Adrenal gland (tissue), 19 donors: ENCODE measurements around the gene SSC5D. TPM values are rescaled to one million over a fixed set of nuclear protein-coding genes. Genes with fewer than 3 reads are reported as not detected.

Experiments used
- DNase-seq, 7 donors: peaks; one replicate each; pipeline ENCODE4 v3.0.0-alpha.2; 2019 to 2020
- H3K27ac ChIP-seq, 5 donors: fragments of 200-600 bp; sonication (generic) in 4 of 5; 1 replicate in 3 of 5; 2 replicates in 2 of 5; pipeline versions ENCODE4 v1.5.1 to v1.8.0; 2016 to 2020; ENCODE audit warnings: mild to moderate bottlenecking in 1 of 5
- H3K27me3 ChIP-seq: fragments of 200-600 bp; 2 replicates; pipeline ENCODE4 v1.8.0; 2021
- H3K36me3 ChIP-seq, 2 donors: fragments of 200-600 bp; replicated peaks in 1 of 2; 1 replicate in 1 of 2; 2 replicates in 1 of 2; pipeline versions ENCODE4 v1.5.1 to v1.8.0; 2018 to 2022
- H3K4me1 ChIP-seq, 2 donors: fragments of 200-600 bp; replicated peaks in 1 of 2; 1 replicate in 1 of 2; 2 replicates in 1 of 2; pipeline versions ENCODE4 v1.5.1 to v1.8.0; 2018 to 2021
- H3K4me3 ChIP-seq, 4 donors: fragments of 200-600 bp; sonication (generic) in 3 of 4; one replicate each; pipeline ENCODE4 v1.5.1; 2016 to 2018
- H3K9me3 ChIP-seq, 3 donors: fragments of 200-600 bp; sonication (generic) in 1 of 3; replicated peaks in 1 of 3; 1 replicate in 2 of 3; 2 replicates in 1 of 3; pipeline versions ENCODE4 v1.5.1 to v1.8.0; 2016 to 2021
- CTCF ChIP-seq, 6 experiments: fragments of 450-650 bp in 4 of 6; fragments of 200-600 bp in 2 of 6; sonication (generic) in 1 of 6; IDR thresholded peaks; 1 replicate in 5 of 6; 2 replicates in 1 of 6; pipeline versions ENCODE4 v1.5.1 to v1.8.0; 2016 to 2021; ENCODE audit warnings: antibody characterized with exemption in 6 of 6, mild to moderate bottlenecking in 2 of 6, moderate library complexity in 1 of 6
- POLR2A ChIP-seq, 2 donors: fragments of 450-650 bp; IDR thresholded peaks; one replicate each; pipeline ENCODE4 v1.6.1; 2017; ENCODE audit warnings: antibody characterized with exemption in 2 of 2, mild to moderate bottlenecking in 2 of 2, moderate library complexity in 1 of 2
- WGBS, 4 donors: extraction: QIAGEN DNeasy Blood & Tissue Kit in 2 of 4; methylation state at CpG; one replicate each; pipeline versions ENCODE4 v1.1.5 to v1.1.7; 2013 to 2017; 5-methylcytosine and 5-hydroxymethylcytosine counted together
- intact Hi-C, 2 donors: fragments of 100-400 bp; cut with DNase I; formaldehyde crosslinking; loops; one replicate each; pipeline versions ENCODE4 v1.14.1 to v1.15.0; 2022 to 2023
- long read RNA-seq, 10 donors: library from polyadenylated mRNA in 3 of 10; unstranded in 2 of 10; stranded (forward) in 1 of 10; transcript quantifications; one replicate each; pipeline ENCODE4 v2.0.0 and lab custom pipeline, GENCODE V29; 2021 to 2026
- polyA plus RNA-seq, 3 donors: library from polyadenylated mRNA; stranded (reverse); fragments of 200-250 nt in 2 of 3; fragments of 350-450 nt in 1 of 3; fragmentation: Illumina TruSeq in 1 of 3; extraction: RNeasy Lipid Tissue Mini Kit (QIAGEN cat#74804) in 1 of 3; gene quantifications; one replicate each; pipeline ENCODE4 v1.2.3, GENCODE V29; 2013 to 2014
- total RNA-seq, 9 donors: library from RNA; depleted of rRNA in 4 of 9; stranded (reverse); fragments of >200 nt in 4 of 9; fragments of 120-200 nt in 1 of 9; fragmentation: NEBNext Ultra II Directional in 1 of 9; extraction: Animal tissue kit (Norgen Biotek cat#: 25700) in 1 of 9; gene quantifications; one replicate each; pipeline versions ENCODE4 v1.1.0 to v1.2.4, GENCODE V29; 2013 to 2023
- donor health status: healthy with polysubstance abuse.
- donor health status: Bipolar disorder and iron deficiency.
- donor health status: DM: yes; HTN: yes; CAD: no.
- donor health status: DM: no; HTN: no; CAD: no.
- donor health status: DM: no; HTN: no; CAD: no.
- donor health status: DM: yes; HTN: yes; CAD: no.

Gene SSC5D
- total RNA-seq (1 to 10 TPM in 8 of 9 donors, under 1 TPM in 1; 0.33 to 6.8 (median 4.4) TPM), polyA plus RNA-seq (1 to 10 TPM; 1.3 to 10.0 (median 1.5) TPM)
- long read RNA-seq, donor 1 = 0 reads
- long read RNA-seq, donor 2 = 0 reads
- long read RNA-seq, donor 3 = 0 reads
- long read RNA-seq, donor 4 = 0 reads
- long read RNA-seq, donor 5, partial matches to known transcripts = 0 of 2 reads
- long read RNA-seq, donor 5, other reads (novel, unspliced or antisense) = 2 of 2 reads
- long read RNA-seq, donor 6, partial matches to known transcripts = 0 of 2 reads
- long read RNA-seq, donor 6, other reads (novel, unspliced or antisense) = 2 of 2 reads
- long read RNA-seq, donor 7 = 0 reads
- long read RNA-seq, donor 8 = 0 reads
- long read RNA-seq, donor 9 = 0 reads
- long read RNA-seq, donor 10 = 0 reads

- TF ChIP-seq POLR2A (IDR thresholded peaks at IDR 0.05) (no peak), CTCF (IDR thresholded peaks at IDR 0.05) (no peak)
- peak in 5 of 7 donors; percentile 32 to 60 (median 47) for DNase-seq
- Histone ChIP-seq H3K27me3 (no peaks in the 10 kb centered on the region), H3K4me3 (peak within 1 kb of the TSS in 1 of 4 donors; percentile 5), H3K36me3 (peaks cover 0 to 4% of the 10 kb centered on the region in 2 donors), H3K27ac (peak within 1 kb of the TSS; percentile 76 to 97 (median 93)), H3K9me3 (no peaks in the 10 kb centered on the region), H3K4me1 (peaks cover 38 to 39% of the 10 kb centered on the region in 2 donors)
- intact Hi-C loops = no loop called here
- WGBS, 4 donors = 3 to 26% (median 8%) methylated on average over 7 to 20 of the region's 21 CpGs
These were observed at the start of gene SSC5D for GRCh38 chr19:55487924-55488687. TSS of gene SSC5D (plus strand) at chr19:55488436. CDS start at chr19:55488590, 154 bp downstream.

- 69 to 78% (median 73%) methylated on average over 3 to 5 of the region's 5 CpGs for WGBS, 4 donors
- Histone ChIP-seq H3K9me3 (no peaks in the 10 kb centered on the region), H3K36me3 (no peaks in the 10 kb centered on the region), H3K27ac (no peak overlapping the region), H3K4me3 (no peak overlapping the region), H3K27me3 (peaks cover 42% of the 10 kb centered on the region), H3K4me1 (no peaks in the 10 kb centered on the region)
- intact Hi-C loops = no loop called here
- TF ChIP-seq CTCF (IDR thresholded peaks at IDR 0.05) = no peak
- no peak for TF ChIP-seq POLR2A (IDR thresholded peaks at IDR 0.05)
- DNase-seq = no peak
These were observed 49.2 kb upstream of the SSC5D start for GRCh38 chr19:55439052-55439451.

GRCh38 chr19:55440411-55441105 lies 47.7 kb upstream of the SSC5D start:
- TF ChIP-seq POLR2A (IDR thresholded peaks at IDR 0.05) (no peak), CTCF (IDR thresholded peaks at IDR 0.05) (no peak)
- WGBS, 4 donors = 8 to 15% (median 8%) methylated on average over 11 to 39 of the region's 39 CpGs
- intact Hi-C loops = no loop called here
- Histone ChIP-seq H3K27me3 (peaks cover 55% of the 10 kb centered on the region), H3K4me1 (no peaks in the 10 kb centered on the region), H3K4me3 (no peak overlapping the region), H3K9me3 (no peaks in the 10 kb centered on the region), H3K27ac (no peak overlapping the region), H3K36me3 (no peaks in the 10 kb centered on the region)
- DNase-seq = no peak

GRCh38 chr19:55441319-55441691 lies 46.9 kb upstream of the SSC5D start:
- no peaks in the 10 kb centered on the region for H3K4me1 ChIP-seq
- no peak for DNase-seq
- no peak overlapping the region for H3K27ac ChIP-seq
- H3K4me3 ChIP-seq = no peak overlapping the region
- TF ChIP-seq CTCF (IDR thresholded peaks at IDR 0.05) (no peak), POLR2A (IDR thresholded peaks at IDR 0.05) (no peak)
- intact Hi-C loops = no loop called here
- WGBS, 4 donors = 6 to 16% (median 7%) methylated on average over 21 of the region's 21 CpGs
- H3K27me3 ChIP-seq = peaks cover 55% of the 10 kb centered on the region
- H3K9me3 ChIP-seq = no peaks in the 10 kb centered on the region
- H3K36me3 ChIP-seq = no peaks in the 10 kb centered on the region
